DMS 273 (cell line): ENCODE results near the gene UNC13D.
A peak's percentile ranks its signal among the peaks of the same experiment; 100 is the strongest.
"Not testable (repeated sequence)": the region's sequence is repeated elsewhere in the genome, so short reads cannot be mapped to it uniquely, and the experiment has no call there.

Experiments
- DNase-seq: peaks from one replicate; lab custom pipeline; 2025; ENCODE audit not compliant: unreplicated experiment; lab: John Stamatoyannopoulos, UW

UNC13D gene

GRCh38 chr17:75875182-75875939 lies 31.2 kb upstream of the UNC13D start:
- peak; percentile 65 for DNase-seq

- DNase-seq: no peak
Measured at GRCh38 chr17:75874323-75875181, 30.3 kb upstream of the UNC13D start.

GRCh38 chr17:75873587-75874322 lies 29.6 kb upstream of the UNC13D start:
- no peak for DNase-seq

GRCh38 chr17:75872434-75873351 lies 28.5 kb upstream of the UNC13D start:
- DNase-seq: peak; percentile 54

- DNase-seq: not testable (repeated sequence)
Measured at GRCh38 chr17:75870228-75870627, 26.0 kb upstream of the UNC13D start.

- DNase-seq: no peak
Measured at GRCh38 chr17:75869282-75870141, 25.3 kb upstream of the UNC13D start.

- DNase-seq: not testable (repeated sequence)
Measured at GRCh38 chr17:75868730-75869281, 24.6 kb upstream of the UNC13D start.

GRCh38 chr17:75865404-75866188 lies 21.4 kb upstream of the UNC13D start:
- DNase-seq: not testable (repeated sequence)

GRCh38 chr17:75864887-75865286 lies 20.7 kb upstream of the UNC13D start:
- DNase-seq: not testable (repeated sequence)

GRCh38 chr17:75864448-75864871 lies 20.3 kb upstream of the UNC13D start:
- DNase-seq: peak; percentile 75

GRCh38 chr17:75861927-75862317 lies 17.7 kb upstream of the UNC13D start:
- peak; percentile 38 for DNase-seq

GRCh38 chr17:75859358-75859757 lies 15.2 kb upstream of the UNC13D start:
- DNase-seq: not testable (repeated sequence)

GRCh38 chr17:75856062-75856756 lies 12.0 kb upstream of the UNC13D start:
- peak; percentile 84 for DNase-seq

- DNase-seq: peak; percentile 100
Measured at GRCh38 chr17:75855310-75856061, 11.3 kb upstream of the UNC13D start, which contains the start of gene WBP2. WBP2 (minus strand) TSS chr17:75855335; CDS start chr17:75855297, 38 bp downstream.

- no peak for DNase-seq
Measured at GRCh38 chr17:75854881-75855309, 10.7 kb upstream of the UNC13D start.

GRCh38 chr17:75854101-75854748 lies 10.0 kb upstream of the UNC13D start:
- no peak for DNase-seq
